A549 (cell line): ENCODE results near the gene PLEKHA1. TPM values are rescaled to one million over a fixed set of nuclear protein-coding genes. Genes with fewer than 3 reads are reported as not detected.

Source experiments
- ATAC-seq, 2 experiments: fragments of 200-7000 bp in 1 of 2; fragments of >200 bp in 1 of 2; cut with Nextera tagmentation in 1 of 2; cut with Tn5 transposase in 1 of 2; 3 replicates each; pipeline versions ENCODE4 v1.8.0 to v1.9.1; 2018 to 2020; ENCODE audit warnings: mild to moderate bottlenecking in 1 of 2, moderate library complexity in 1 of 2
- CTCF ChIA-PET: fragments of 300-600 bp; sonication (Branson Sonifier 250); formaldehyde crosslinking; extraction: SDS; loops from one replicate; lab custom pipeline; 2021; ENCODE audit warnings: antibody characterized with exemption, inconsistent platforms; lab: Yijun Ruan, JAX
- POLR2A ChIA-PET: fragments of 350-600 bp; formaldehyde crosslinking; extraction: SDS; loops from one replicate; lab custom pipeline; 2021; ENCODE audit warnings: antibody characterized with exemption, inconsistent platforms; lab: Yijun Ruan, JAX
- DNase-seq, 2 experiments: peaks; one replicate each; pipeline versions ENCODE4 v3.0.0 to v3.0.0-alpha.2; 2011 to 2016; ENCODE audit warnings: low read depth in 1 of 2, low spot score in 1 of 2
- FAIRE-seq: peaks from 2 replicates; lab custom pipeline; 2011; peaks lifted over from hg19 to GRCh38; lab: Jason Lieb, UNC
- H3K27ac ChIP-seq, 2 experiments: fragments of >200 bp; sonication (Bioruptor Twin); formaldehyde crosslinking; 3 replicates each; pipeline ENCODE4 v1.5.1; 2016 to 2017
- H3K4me1 ChIP-seq: fragments of >200 bp; sonication (Bioruptor Twin); formaldehyde crosslinking; 3 replicates; pipeline ENCODE4 v1.6.1; 2016
- H3K4me2 ChIP-seq: fragments of >200 bp; sonication (Bioruptor Twin); formaldehyde crosslinking; 3 replicates; pipeline ENCODE4 v1.6.1; 2016
- H3K4me3 ChIP-seq: fragments of >200 bp; sonication (Bioruptor Twin); formaldehyde crosslinking; 3 replicates; pipeline ENCODE4 v1.5.1; 2016
- H3K9me3 ChIP-seq: fragments of >200 bp; sonication (Bioruptor Twin); formaldehyde crosslinking; 3 replicates; pipeline ENCODE4 v1.6.1; 2016
- ATOH8 ChIP-seq: fragments of 250-450 bp; sonication (Bioruptor Pico); IDR thresholded peaks from 2 replicates; pipeline ENCODE4 v1.5.0; 2020; ENCODE audit warnings: low read depth, mild to moderate bottlenecking, moderate library complexity
- CBX2 ChIP-seq: fragments of 200-600 bp; sonication (generic); IDR thresholded peaks from 2 replicates; pipeline ENCODE4 v1.6.1; 2016; ENCODE audit warnings: low read depth, mild to moderate bottlenecking, borderline replicate concordance
- CBX8 ChIP-seq: fragments of 200-600 bp; sonication (generic); IDR thresholded peaks from 2 replicates; pipeline ENCODE4 v1.6.1; 2016
- CHD4 ChIP-seq: fragments of 200-600 bp; sonication (generic); IDR thresholded peaks from 2 replicates; pipeline ENCODE4 v1.6.1; 2016; ENCODE audit warnings: antibody characterized with exemption, mild to moderate bottlenecking, borderline replicate concordance
- E2F6 ChIP-seq: IDR thresholded peaks from 2 replicates; pipeline ENCODE4 v1.6.1; 2012; ENCODE audit warnings: low read depth, borderline replicate concordance
- EHF ChIP-seq: fragments of 250-450 bp; sonication (Bioruptor Pico); IDR thresholded peaks from 2 replicates; pipeline ENCODE4 v1.5.0; 2020; ENCODE audit warnings: mild to moderate bottlenecking
- HEYL ChIP-seq: fragments of 250-450 bp; sonication (Bioruptor Pico); IDR thresholded peaks from 2 replicates; pipeline ENCODE4 v1.8.0; 2021; ENCODE audit warnings: mild to moderate bottlenecking, moderate library complexity
- HOXA7 ChIP-seq: fragments of 250-450 bp; sonication (Bioruptor Pico); IDR thresholded peaks from 2 replicates; pipeline ENCODE4 v1.5.0; 2020; ENCODE audit warnings: mild to moderate bottlenecking, moderate library complexity
- HOXB13 ChIP-seq: fragments of 250-450 bp; sonication (Bioruptor Pico); IDR thresholded peaks from 2 replicates; pipeline ENCODE4 v1.5.0; 2020; ENCODE audit warnings: low read depth, mild to moderate bottlenecking, moderate library complexity
- HOXB5 ChIP-seq: fragments of 250-450 bp; sonication (Bioruptor Pico); IDR thresholded peaks from 2 replicates; pipeline ENCODE4 v1.5.0; 2020; ENCODE audit warnings: mild to moderate bottlenecking, moderate library complexity
- JUN ChIP-seq, 2 experiments: fragments of >200 bp; sonication (Bioruptor Twin); formaldehyde crosslinking; IDR thresholded peaks; 2 replicates in 1 of 2; 3 replicates in 1 of 2; pipeline ENCODE4 v1.6.1; 2016 to 2017
- JUNB ChIP-seq: fragments of >200 bp; sonication (Bioruptor Twin); formaldehyde crosslinking; IDR thresholded peaks from 2 replicates; pipeline ENCODE4 v1.6.1; 2016
- KDM5A ChIP-seq: fragments of 200-600 bp; sonication (generic); IDR thresholded peaks from 2 replicates; pipeline ENCODE4 v1.6.1; 2016; ENCODE audit warnings: antibody characterized with exemption, mild to moderate bottlenecking
- MAZ ChIP-seq: fragments of 150-350 bp; IDR thresholded peaks from 2 replicates; pipeline ENCODE4 v1.6.1; 2014; ENCODE audit warnings: antibody characterized with exemption, low read depth, low read length, borderline replicate concordance
- NFE2L2 ChIP-seq: fragments of 150-350 bp; conservative IDR thresholded peaks from 2 replicates; pipeline ENCODE4 v1.6.1; 2014; ENCODE audit warnings: low read length
- NPAS2 ChIP-seq: fragments of 250-450 bp; sonication (Bioruptor Pico); IDR thresholded peaks from 2 replicates; pipeline ENCODE4 v1.8.0; 2022; ENCODE audit warnings: mild to moderate bottlenecking, moderate library complexity, borderline replicate concordance
- PHF8 ChIP-seq: fragments of 200-600 bp; sonication (generic); IDR thresholded peaks from 2 replicates; pipeline ENCODE4 v1.6.1; 2016; ENCODE audit warnings: low read depth, mild to moderate bottlenecking, antibody characterized with exemption, moderate library complexity, borderline replicate concordance
- POLR2A ChIP-seq: IDR thresholded peaks from 2 replicates; pipeline ENCODE4 v1.6.1; 2012; ENCODE audit warnings: mild to moderate bottlenecking, low read length
- RARB ChIP-seq: fragments of 250-450 bp; sonication (Bioruptor Pico); IDR thresholded peaks from 2 replicates; pipeline ENCODE4 v1.8.0; 2021; ENCODE audit warnings: mild to moderate bottlenecking, moderate library complexity
- REST ChIP-seq: fragments of 200-600 bp; sonication (generic); IDR thresholded peaks from 2 replicates; pipeline ENCODE4 v1.6.1; 2016; ENCODE audit warnings: antibody characterized with exemption, mild to moderate bottlenecking, moderate library complexity
- RNF2 ChIP-seq: fragments of 200-600 bp; sonication (generic); IDR thresholded peaks from 2 replicates; pipeline ENCODE4 v1.6.1; 2016; ENCODE audit warnings: low read depth, mild to moderate bottlenecking, antibody characterized with exemption, moderate library complexity, borderline replicate concordance
- SMC3 ChIP-seq: fragments of >200 bp; sonication (Bioruptor Twin); formaldehyde crosslinking; IDR thresholded peaks from 3 replicates; pipeline ENCODE4 v1.6.1; 2018; ENCODE audit warnings: inconsistent platforms
- SREBF2 ChIP-seq: fragments of 450-650 bp; IDR thresholded peaks from 2 replicates; pipeline ENCODE4 v1.6.1; 2014; ENCODE audit warnings: mild to moderate bottlenecking, moderate library complexity
- TP53 ChIP-seq: fragments of 250-450 bp; sonication (Bioruptor Pico); IDR thresholded peaks from 2 replicates; pipeline ENCODE4 v1.5.0; 2021; ENCODE audit warnings: mild to moderate bottlenecking, moderate library complexity
- ZFP36 ChIP-seq: fragments of 450-650 bp; IDR thresholded peaks from 2 replicates; pipeline ENCODE4 v1.6.1; 2014; ENCODE audit warnings: borderline replicate concordance; ENCODE audit not compliant: partially characterized antibody
- ZNF302 ChIP-seq: fragments of 250-450 bp; sonication (Bioruptor Pico); IDR thresholded peaks from 2 replicates; pipeline ENCODE4 v1.9.0; 2021; ENCODE audit warnings: inconsistent platforms, mild to moderate bottlenecking, moderate library complexity
- ZSCAN20 ChIP-seq: fragments of 250-450 bp; sonication (Bioruptor Pico); IDR thresholded peaks from 2 replicates; pipeline ENCODE4 v1.8.0; 2022; ENCODE audit warnings: mild to moderate bottlenecking, moderate library complexity
- WGBS: methylation state at CpG from one replicate; pipeline ENCODE4 v1.1.6; 2017; ENCODE audit errors: missing lambda C conversion rate; 5-methylcytosine and 5-hydroxymethylcytosine counted together
- polyA plus RNA-seq, 4 experiments: library from polyadenylated mRNA; depleted of rRNA in 3 of 4; stranded (reverse); fragments of >200 nt; fragmentation: RNase III in 1 of 4; extraction: RNeasy Plus Mini Kit Qiagen cat#74134 plus additional on column Dnase treatment in 1 of 4; gene quantifications; 2 replicates in 3 of 4; 3 replicates in 1 of 4; pipeline ENCODE4 v1.2.3, GENCODE V29; 2011 to 2017

PLEKHA1 gene
- polyA plus RNA-seq, 2 of the 4 experiments (the other 2 are of a cell fraction): 26.7 to 62.4 TPM

- no peak for DNase-seq
- Histone ChIP-seq H3K4me3 (no peak overlapping the region), H3K9me3 (no peaks in the 10 kb centered on the region), H3K27ac (no peak overlapping the region), H3K4me1 (no peaks in the 10 kb centered on the region), H3K4me2 (no peak overlapping the region)
- ChIA-PET POLR2A (no interaction called here), CTCF (interaction anchor here (1.0 to 5.2 kb wide), 4 partner anchors 11 to 211 kb away, joined by 3 to 38 read pairs (median 5); no protein-coding TSS in a partner anchor)
- FAIRE-seq: no peak
- WGBS: 62% methylated on average over 2 of the region's 2 CpGs
- ATAC-seq: no peak
- TF ChIP-seq MAZ (no peak), HOXB5 (CRISPR knock-in tag) (no peak), ZSCAN20 (no peak), ATOH8 (no peak), CBX2 (no peak), NPAS2 (CRISPR knock-in tag) (no peak), SMC3 (no peak), HOXA7 (CRISPR knock-in tag) (no peak), ZNF302 (CRISPR knock-in tag) (no peak), JUN (IDR thresholded peaks at IDR 0.05) (no peak), PHF8 (no peak), SREBF2 (no peak), HEYL (CRISPR knock-in tag) (no peak), E2F6 (no peak), HOXB13 (no peak), RARB (no peak), ZFP36 (no peak)
Measured at GRCh38 chr10:122354383-122354782, 20.1 kb upstream of the PLEKHA1 start.

GRCh38 chr10:122357685-122358084, 16.8 kb upstream of the PLEKHA1 start:
- Histone ChIP-seq H3K9me3 (no peaks in the 10 kb centered on the region), H3K4me2 (no peak overlapping the region), H3K4me1 (no peaks in the 10 kb centered on the region), H3K27ac (no peak overlapping the region), H3K4me3 (no peak overlapping the region)
- TF ChIP-seq RARB: no peak
- TF ChIP-seq ZNF302 (CRISPR knock-in tag): no peak
- TF ChIP-seq CHD4: no peak
- TF ChIP-seq HOXB13: no peak
- TF ChIP-seq SREBF2: no peak
- no peak for TF ChIP-seq POLR2A
- TF ChIP-seq KDM5A: no peak
- TF ChIP-seq EHF (CRISPR knock-in tag): no peak
- no peak for TF ChIP-seq RNF2
- TF ChIP-seq TP53 (CRISPR knock-in tag): no peak
- TF ChIP-seq REST: no peak
- no peak for TF ChIP-seq NFE2L2
- TF ChIP-seq JUNB: no peak
- no peak for TF ChIP-seq SMC3
- TF ChIP-seq CBX8: no peak
- TF ChIP-seq NPAS2 (CRISPR knock-in tag): no peak
- POLR2A ChIA-PET: no interaction called here
- WGBS: 38% methylated on average over 3 of the region's 4 CpGs
- CTCF ChIA-PET: interaction anchor here (1.6 to 2.0 kb wide), 2 partner anchors 14 to 15 kb away, joined by 4 to 5 read pairs; no protein-coding TSS in a partner anchor
- ATAC-seq (no peak), FAIRE-seq (no peak), DNase-seq (no peak)
